NCI-H2227 (cell line): Measurements from ENCODE around the gene KIAA1549.

Source experiments
- DNase-seq: peaks from one replicate; lab custom pipeline; 2025; ENCODE audit not compliant: unreplicated experiment; lab: John Stamatoyannopoulos, UW

The KIAA1549 gene

GRCh38 chr7:138886501-138886917 lies 94.7 kb downstream of the KIAA1549 start:
- DNase-seq = peak; percentile 68

GRCh38 chr7:138885383-138886147 lies 95.6 kb downstream of the KIAA1549 start:
- peak; percentile 7 for DNase-seq

GRCh38 chr7:138882249-138882648 lies 98.9 kb downstream of the KIAA1549 start:
- DNase-seq = no peak

GRCh38 chr7:138881579-138882188 lies 99.5 kb downstream of the KIAA1549 start:
- no peak for DNase-seq

GRCh38 chr7:138880881-138881578 lies 100.2 kb downstream of the KIAA1549 start:
- no peak for DNase-seq

- no peak for DNase-seq
These were observed 101.8 kb downstream of the KIAA1549 start for GRCh38 chr7:138879356-138879755.

GRCh38 chr7:138878856-138879255 lies 102.3 kb downstream of the KIAA1549 start:
- DNase-seq = no peak

GRCh38 chr7:138878051-138878450 lies 103.1 kb downstream of the KIAA1549 start:
- DNase-seq = no peak

- DNase-seq = no peak
These were observed 104.9 kb downstream of the KIAA1549 start for GRCh38 chr7:138876326-138876725.

- DNase-seq = no peak
These were observed 105.4 kb downstream of the KIAA1549 start for GRCh38 chr7:138875794-138876193.

- DNase-seq = no peak
These were observed 107.8 kb downstream of the KIAA1549 start for GRCh38 chr7:138873220-138873892.

- DNase-seq = no peak
These were observed 108.6 kb downstream of the KIAA1549 start for GRCh38 chr7:138872576-138872975.

GRCh38 chr7:138871814-138872090 lies 109.4 kb downstream of the KIAA1549 start:
- no peak for DNase-seq

- no peak for DNase-seq
These were observed 110.0 kb downstream of the KIAA1549 start for GRCh38 chr7:138871065-138871813.

- DNase-seq = no peak
These were observed 111.8 kb downstream of the KIAA1549 start for GRCh38 chr7:138869353-138869752.

- no peak for DNase-seq
These were observed 112.5 kb downstream of the KIAA1549 start for GRCh38 chr7:138868711-138869110.

- no peak for DNase-seq
These were observed 113.4 kb downstream of the KIAA1549 start for GRCh38 chr7:138867744-138868143.

GRCh38 chr7:138866353-138866752 lies 114.8 kb downstream of the KIAA1549 start:
- DNase-seq = no peak

- no peak for DNase-seq
These were observed 115.3 kb downstream of the KIAA1549 start for GRCh38 chr7:138865843-138866242.

- no peak for DNase-seq
These were observed 116.5 kb downstream of the KIAA1549 start for GRCh38 chr7:138864667-138865066.

- DNase-seq = no peak
These were observed 117.3 kb downstream of the KIAA1549 start for GRCh38 chr7:138863931-138864330.
